OCI-LY1 (cell line): ENCODE results near the gene GOLGA6L10.
"Not testable (repeated sequence)": the region's sequence is repeated elsewhere in the genome, so short reads cannot be mapped to it uniquely, and the experiment has no call there.

ENCODE experiments used
- EZH2 ChIP-seq: fragments of 200-600 bp; sonication (generic), shearing (Covaris generic); IDR thresholded peaks from 2 replicates; pipeline ENCODE4 v1.8.0; 2017; ENCODE audit warnings: borderline replicate concordance, mixed run types, mild to moderate bottlenecking, antibody characterized with exemption, low read length, moderate library complexity, mixed read lengths
- TF ChIP-seq, protein P1 (sequence below): fragments of 200-600 bp; sonication (generic), shearing (Covaris generic); IDR thresholded peaks from 2 replicates; pipeline ENCODE4 v1.5.1; 2017; ENCODE audit warnings: mild to moderate bottlenecking, antibody characterized with exemption, low read length, moderate library complexity, mixed read lengths

DNA sequence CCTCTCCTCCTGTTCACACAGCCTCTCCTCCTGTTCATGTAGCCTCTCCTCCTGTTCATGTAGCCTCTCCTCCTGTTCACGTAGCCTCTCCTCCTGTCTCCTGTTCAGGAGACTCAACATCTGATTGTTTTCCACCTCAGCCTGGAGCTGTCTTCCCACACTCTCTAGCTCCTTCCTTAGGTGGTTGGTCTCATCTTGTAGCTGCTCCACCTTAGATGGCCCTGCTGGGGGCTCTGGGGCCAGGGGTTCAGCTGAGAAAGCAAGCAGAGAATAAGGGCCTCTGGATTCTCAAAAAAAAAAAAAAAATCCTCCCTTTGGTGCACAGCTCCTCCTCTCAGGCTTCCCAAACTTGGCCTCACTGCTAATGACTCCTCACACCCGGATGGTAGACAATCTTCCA is 4.1 kb downstream of the GOLGA6L10 start:
- not testable (repeated sequence) for TF ChIP-seq EZH2
- TF ChIP-seq, protein P1, sequence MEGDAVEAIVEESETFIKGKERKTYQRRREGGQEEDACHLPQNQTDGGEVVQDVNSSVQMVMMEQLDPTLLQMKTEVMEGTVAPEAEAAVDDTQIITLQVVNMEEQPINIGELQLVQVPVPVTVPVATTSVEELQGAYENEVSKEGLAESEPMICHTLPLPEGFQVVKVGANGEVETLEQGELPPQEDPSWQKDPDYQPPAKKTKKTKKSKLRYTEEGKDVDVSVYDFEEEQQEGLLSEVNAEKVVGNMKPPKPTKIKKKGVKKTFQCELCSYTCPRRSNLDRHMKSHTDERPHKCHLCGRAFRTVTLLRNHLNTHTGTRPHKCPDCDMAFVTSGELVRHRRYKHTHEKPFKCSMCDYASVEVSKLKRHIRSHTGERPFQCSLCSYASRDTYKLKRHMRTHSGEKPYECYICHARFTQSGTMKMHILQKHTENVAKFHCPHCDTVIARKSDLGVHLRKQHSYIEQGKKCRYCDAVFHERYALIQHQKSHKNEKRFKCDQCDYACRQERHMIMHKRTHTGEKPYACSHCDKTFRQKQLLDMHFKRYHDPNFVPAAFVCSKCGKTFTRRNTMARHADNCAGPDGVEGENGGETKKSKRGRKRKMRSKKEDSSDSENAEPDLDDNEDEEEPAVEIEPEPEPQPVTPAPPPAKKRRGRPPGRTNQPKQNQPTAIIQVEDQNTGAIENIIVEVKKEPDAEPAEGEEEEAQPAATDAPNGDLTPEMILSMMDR, result not testable (repeated sequence)
